B cell (primary cell): ENCODE measurements around the gene IQCK. TPM values are rescaled to one million over a fixed set of nuclear protein-coding genes. Genes with fewer than 3 reads are reported as not detected.

Experiments used
- ATAC-seq: fragments of 200-7000 bp; cut with Tn5 transposase; one replicate; pipeline ENCODE4 v1.10.0; 2021; ENCODE audit warnings: low read depth, mild to moderate bottlenecking, moderate number of reproducible peaks, moderate library complexity
- CTCF ChIA-PET: fragments of 350-600 bp; sonication (Branson Sonifier 250); formaldehyde crosslinking; loops from one replicate; lab custom pipeline; 2021; ENCODE audit warnings: antibody characterized with exemption, inconsistent platforms; lab: Charles Lee
- POLR2A ChIA-PET: fragments of 350-600 bp; sonication (Branson Sonifier 250); formaldehyde crosslinking; loops from one replicate; lab custom pipeline; 2021; ENCODE audit warnings: antibody characterized with exemption; lab: Charles Lee
- DNase-seq: peaks from one replicate; pipeline ENCODE4 v3.0.0; 2013
- H2AFZ ChIP-seq: 2 replicates; pipeline ENCODE4 v1.6.1; 2012; ENCODE audit warnings: mild to moderate bottlenecking, low read depth, low read length; ENCODE audit not compliant: insufficient read depth, poor library complexity, severe bottlenecking
- H3K27ac ChIP-seq, 2 donors: 1 replicate in 1 of 2; 2 replicates in 1 of 2; pipeline ENCODE4 v1.5.1; 2012 to 2013; ENCODE audit warnings: low read length in 2 of 2, mild to moderate bottlenecking in 2 of 2, moderate library complexity in 1 of 2
- H3K27me3 ChIP-seq, 4 experiments: fragments of 200-600 bp in 1 of 4; sonication (generic) in 1 of 4; replicated peaks in 1 of 4; 1 replicate in 2 of 4; 2 replicates in 2 of 4; pipeline versions ENCODE4 v1.6.1 to v1.7.0; 2013 to 2016; ENCODE audit warnings: low read length in 3 of 4, mild to moderate bottlenecking in 2 of 4, mixed read lengths in 1 of 4, moderate library complexity in 1 of 4; ENCODE audit not compliant: insufficient read depth in 4 of 4, control insufficient read depth in 3 of 4; ENCODE audit errors: control extremely low read depth in 1 of 4
- H3K36me3 ChIP-seq, 2 experiments: replicated peaks in 1 of 2; 1 replicate in 1 of 2; 2 replicates in 1 of 2; pipeline versions ENCODE4 v1.6.1 to v1.7.1; 2013; ENCODE audit warnings: low read length in 1 of 2; ENCODE audit not compliant: insufficient read depth in 2 of 2, control insufficient read depth in 1 of 2; ENCODE audit errors: control extremely low read depth in 1 of 2, extremely low read depth in 1 of 2
- H3K4me1 ChIP-seq, 2 donors: fragments of 200-600 bp in 1 of 2; sonication (generic) in 1 of 2; 1 replicate in 1 of 2; 2 replicates in 1 of 2; pipeline versions ENCODE4 v1.5.1 to v1.6.1; 2013 to 2017; ENCODE audit warnings: low read length in 2 of 2; ENCODE audit not compliant: control insufficient read depth in 2 of 2, insufficient read depth in 2 of 2
- H3K4me2 ChIP-seq: replicated peaks from 2 replicates; pipeline ENCODE3; 2012; ENCODE audit warnings: mild to moderate bottlenecking, low read depth, low read length; ENCODE audit not compliant: poor library complexity, severe bottlenecking
- H3K4me3 ChIP-seq, 5 experiments: fragments of 200-600 bp in 1 of 5; sonication (generic) in 1 of 5; 1 replicate in 3 of 5; 2 replicates in 2 of 5; pipeline versions ENCODE4 v1.5.1 to v1.7.0; 2011 to 2016; ENCODE audit warnings: low read length in 4 of 5, mild to moderate bottlenecking in 4 of 5, low read depth in 2 of 5, control low read depth in 1 of 5, moderate library complexity in 1 of 5; ENCODE audit not compliant: insufficient read depth in 1 of 5; ENCODE audit errors: control extremely low read depth in 1 of 5, extremely low read depth in 1 of 5
- H3K79me2 ChIP-seq: fragments of 200-600 bp; sonication (generic); one replicate; pipeline ENCODE4 v1.6.0; 2016; ENCODE audit warnings: low read length; ENCODE audit not compliant: control insufficient read depth, insufficient read depth
- H3K9ac ChIP-seq: fragments of 200-600 bp; sonication (generic); 2 replicates; pipeline ENCODE4 v1.6.1; 2017; ENCODE audit warnings: mild to moderate bottlenecking, low read length, moderate library complexity
- H3K9me3 ChIP-seq, 3 donors: one replicate each; pipeline versions ENCODE4 v1.6.1 to v1.7.1; 2013; ENCODE audit warnings: low read length in 2 of 3; ENCODE audit not compliant: control insufficient read depth in 2 of 3, insufficient read depth in 1 of 3; ENCODE audit errors: control extremely low read depth in 1 of 3
- H4K20me1 ChIP-seq: 2 replicates; pipeline ENCODE4 v1.6.0; 2012; ENCODE audit warnings: mild to moderate bottlenecking, low read length; ENCODE audit not compliant: insufficient read depth, control insufficient read depth, poor library complexity, severe bottlenecking
- H3K27ac Mint-ChIP-seq: one replicate; pipeline ENCODE4 v1.8.0; 2021; ENCODE audit warnings: mixed read lengths
- H3K27me3 Mint-ChIP-seq: one replicate; pipeline ENCODE4 v1.8.0; 2021; ENCODE audit warnings: mixed read lengths
- H3K4me1 Mint-ChIP-seq: one replicate; pipeline ENCODE4 v1.8.0; 2021; ENCODE audit warnings: mixed read lengths
- H3K4me3 Mint-ChIP-seq: one replicate; pipeline ENCODE4 v1.8.0; 2021; ENCODE audit warnings: mixed read lengths
- H3K9me3 Mint-ChIP-seq: one replicate; pipeline ENCODE4 v1.8.0; 2022; ENCODE audit warnings: mixed read lengths; ENCODE audit not compliant: insufficient read depth
- CTCF ChIP-seq: fragments of 200-600 bp; IDR thresholded peaks from one replicate; pipeline ENCODE4 v1.8.0; 2022; ENCODE audit warnings: antibody characterized with exemption, mild to moderate bottlenecking
- EZH2 ChIP-seq: IDR thresholded peaks from 2 replicates; pipeline ENCODE4 v1.6.1; 2012; ENCODE audit warnings: borderline replicate concordance, low read depth, mild to moderate bottlenecking, moderate library complexity, low read length; ENCODE audit not compliant: insufficient read depth, poor library complexity, severe bottlenecking
- WGBS: methylation state at CpG from one replicate; pipeline ENCODE4 v1.1.5; 2013; ENCODE audit warnings: missing lambda C conversion rate; ENCODE audit not compliant: insufficient coverage; 5-methylcytosine and 5-hydroxymethylcytosine counted together
- intact Hi-C: fragments of 100-400 bp; cut with micrococcal nuclease; formaldehyde crosslinking; loops from one replicate; pipeline ENCODE4 v1.10.0; 2022
- polyA plus RNA-seq: library from polyadenylated mRNA; depleted of rRNA; stranded (reverse); fragments of >200 nt; gene quantifications from 2 replicates; pipeline ENCODE4 v1.2.3, GENCODE V29; 2012
- total RNA-seq, 2 donors: library from RNA; stranded (reverse); fragments of 120-200 nt in 1 of 2; gene quantifications; 1 replicate in 1 of 2; 2 replicates in 1 of 2; pipeline versions ENCODE4 v1.2.3 to v1.2.4, GENCODE V29; 2013 to 2022

The IQCK gene
- total and polyA plus RNA-seq, 2 donors (not counting 1 experiment from before 2014, with no cell fraction given) = 1.00 to 3.0 TPM

GRCh38 chr16:19783363-19784182, 65.5 kb downstream of the IQCK start:
- Mint-ChIP-seq H3K27me3 (peaks cover 5% of the 10 kb centered on the region), H3K4me3 (no peak overlapping the region), H3K27ac (no peak overlapping the region), H3K9me3 (no peaks in the 10 kb centered on the region), H3K4me1 (no peaks in the 10 kb centered on the region)
- intact Hi-C loops = no loop called here
- ATAC-seq = no peak
- no peak overlapping the region for H3K4me2 ChIP-seq
- no peaks in the 10 kb centered on the region for H3K36me3 ChIP-seq
- no peak overlapping the region for H2AFZ ChIP-seq
- CTCF ChIA-PET = interaction anchor here (0.6 kb wide), 1 partner anchor 273 kb away, joined by 5 read pairs; no protein-coding TSS in a partner anchor
- H3K9ac ChIP-seq = no peak overlapping the region
- TF ChIP-seq EZH2 (no peak), CTCF (no peak)
- no peaks in the 10 kb centered on the region for H4K20me1 ChIP-seq
- no peak for DNase-seq
- no peaks in the 10 kb centered on the region for H3K4me1 ChIP-seq
- H3K27me3 ChIP-seq = no peaks in the 10 kb centered on the region
- WGBS = 98% methylated on average over 12 of the region's 17 CpGs
- POLR2A ChIA-PET = no interaction called here
- no peak overlapping the region for H3K4me3 ChIP-seq
- no peak overlapping the region for H3K27ac ChIP-seq
- no peaks in the 10 kb centered on the region for H3K9me3 ChIP-seq
- H3K79me2 ChIP-seq = no peaks in the 10 kb centered on the region

GRCh38 chr16:19784183-19784736, 66.2 kb downstream of the IQCK start:
- H3K4me3 Mint-ChIP-seq = no peak overlapping the region
- 91% methylated on average over 2 of the region's 3 CpGs for WGBS
- Histone ChIP-seq H3K4me3 (no peak overlapping the region), H3K4me1 (no peaks in the 10 kb centered on the region), H3K36me3 (no peaks in the 10 kb centered on the region), H4K20me1 (no peaks in the 10 kb centered on the region), H3K4me2 (no peak overlapping the region), H3K9me3 (no peaks in the 10 kb centered on the region), H3K79me2 (no peaks in the 10 kb centered on the region), H2AFZ (no peak overlapping the region), H3K27ac (no peak overlapping the region), H3K9ac (no peak overlapping the region), H3K27me3 (no peaks in the 10 kb centered on the region)
- ATAC-seq (no peak), DNase-seq (no peak)
- ChIA-PET CTCF (no interaction called here), POLR2A (no interaction called here)
- intact Hi-C loops = no loop called here
- no peaks in the 10 kb centered on the region for H3K4me1 Mint-ChIP-seq
- H3K27ac Mint-ChIP-seq = no peak overlapping the region
- no peak for TF ChIP-seq CTCF
- no peak for TF ChIP-seq EZH2
- no peaks in the 10 kb centered on the region for H3K9me3 Mint-ChIP-seq
- peaks cover 5% of the 10 kb centered on the region for H3K27me3 Mint-ChIP-seq
